ENCODE data around the gene CLIP1.
"Not testable (repeated sequence)": the region's sequence is repeated elsewhere in the genome, so short reads cannot be mapped to it uniquely, and the experiment has no call there.

The CLIP1 gene

GRCh38 chr12:122435186-122435585, 12.7 kb upstream of the CLIP1 start:
- DNase-seq (ENCODE audit: low read depth in 2 of 2) = no peak

GRCh38 chr12:122429043-122429442, 6.6 kb upstream of the CLIP1 start:
- DNase-seq (ENCODE audit: low read depth in 2 of 2) = not testable (repeated sequence)

GRCh38 chr12:122427403-122427802, 4.9 kb upstream of the CLIP1 start:
- no peak for DNase-seq (ENCODE audit: low read depth in 2 of 2)

- no peak for DNase-seq (ENCODE audit: low read depth in 2 of 2)
Observed at GRCh38 chr12:122423258-122424165, 1.0 kb upstream of the CLIP1 start.

GRCh38 chr12:122422730-122423257, 325 bp upstream of the CLIP1 start:
- peak; percentile 27 to 33 for DNase-seq (ENCODE audit: low read depth in 2 of 2)

GRCh38 chr12:122421187-122421820, 1.2 kb downstream of the CLIP1 start:
- DNase-seq (ENCODE audit: low read depth in 2 of 2) = peak in 1 of 2 donors; percentile 20

- DNase-seq (ENCODE audit: low read depth in 2 of 2) = no peak
Observed at GRCh38 chr12:122420471-122421162, 1.9 kb downstream of the CLIP1 start.

GRCh38 chr12:122419094-122419493, 3.4 kb downstream of the CLIP1 start:
- not testable (repeated sequence) for DNase-seq (ENCODE audit: low read depth in 2 of 2)

GRCh38 chr12:122415665-122416064, 6.8 kb downstream of the CLIP1 start:
- DNase-seq (ENCODE audit: low read depth in 2 of 2) = not testable (repeated sequence)

- no peak for DNase-seq (ENCODE audit: low read depth in 2 of 2)
Observed at GRCh38 chr12:122413516-122414404, 8.7 kb downstream of the CLIP1 start.

GRCh38 chr12:122412851-122413433, 9.5 kb downstream of the CLIP1 start:
- DNase-seq (ENCODE audit: low read depth in 2 of 2) = no peak

GRCh38 chr12:122411537-122411936, 10.9 kb downstream of the CLIP1 start:
- DNase-seq (ENCODE audit: low read depth in 2 of 2) = no peak

- DNase-seq (ENCODE audit: low read depth in 2 of 2) = no peak
Observed at GRCh38 chr12:122407208-122407607, 15.3 kb downstream of the CLIP1 start.

- DNase-seq (ENCODE audit: low read depth in 2 of 2) = no peak
Observed at GRCh38 chr12:122406701-122407164, 15.7 kb downstream of the CLIP1 start.

GRCh38 chr12:122403831-122404230, 18.6 kb downstream of the CLIP1 start:
- no peak for DNase-seq (ENCODE audit: low read depth in 2 of 2)

GRCh38 chr12:122403115-122403770, 19.2 kb downstream of the CLIP1 start:
- DNase-seq (ENCODE audit: low read depth in 2 of 2) = no peak

- no peak for DNase-seq (ENCODE audit: low read depth in 2 of 2)
Observed at GRCh38 chr12:122402264-122402663, 20.2 kb downstream of the CLIP1 start.

GRCh38 chr12:122399592-122400373, 22.7 kb downstream of the CLIP1 start:
- peak; percentile 15 to 18 for DNase-seq (ENCODE audit: low read depth in 2 of 2)

- DNase-seq (ENCODE audit: low read depth in 2 of 2) = no peak
Observed at GRCh38 chr12:122399254-122399591, 23.2 kb downstream of the CLIP1 start.

Data from stimulated activated CD4-positive, alpha-beta T cell treated with anti-CD3 and anti-CD28 coated beads, Interleukin-1b, Interleukin-23, amount 100 ng/mL, for 4 hours (primary cell).